Measurements from ENCODE around the gene VGLL4.

VGLL4 gene

DNA sequence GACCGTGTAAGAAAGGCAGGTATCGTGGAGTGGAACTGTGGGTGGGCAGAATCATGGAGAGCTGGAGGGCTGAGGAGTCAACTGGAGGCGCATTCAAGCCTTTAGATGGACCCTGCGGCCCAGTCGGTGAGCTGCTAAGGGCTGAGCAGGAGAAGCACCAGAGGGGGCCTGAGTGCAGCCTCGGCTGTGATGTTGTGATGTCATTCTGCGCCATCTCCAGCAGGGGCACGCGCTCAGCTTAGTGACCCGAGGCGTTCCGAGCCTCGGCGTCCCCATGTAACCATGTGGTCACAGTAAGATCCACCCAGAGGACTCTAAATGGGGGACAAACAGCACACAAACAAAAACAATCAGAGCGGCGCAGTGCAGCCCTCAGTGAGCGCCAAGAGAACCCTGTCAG, 76.8 kb downstream of the VGLL4 start:
- FAIRE-seq (no peak), DNase-seq (ENCODE audit: insufficient read length, low spot score) (no peak)

DNA sequence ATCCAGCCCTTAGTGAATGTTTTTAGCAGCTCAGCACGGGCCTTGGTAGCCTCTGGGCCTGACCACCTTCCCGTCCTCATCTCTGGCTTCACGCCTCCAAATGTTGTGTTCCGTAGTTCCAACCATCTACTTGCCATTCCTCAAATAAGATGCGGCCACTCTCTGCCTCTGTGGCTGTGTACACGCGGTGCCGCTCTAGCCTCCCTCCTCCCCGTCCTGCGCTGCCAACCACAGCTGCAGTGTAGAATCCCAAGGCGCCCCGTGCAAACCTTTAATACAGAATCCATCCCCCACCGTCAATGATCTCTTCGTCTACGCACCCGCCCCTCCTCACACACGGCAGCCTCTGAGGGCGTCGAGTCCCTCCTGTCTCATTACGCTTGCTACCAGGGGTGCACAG, 77.2 kb downstream of the VGLL4 start:
- DNase-seq (ENCODE audit: insufficient read length, low spot score) (no peak), FAIRE-seq (no peak)

DNA sequence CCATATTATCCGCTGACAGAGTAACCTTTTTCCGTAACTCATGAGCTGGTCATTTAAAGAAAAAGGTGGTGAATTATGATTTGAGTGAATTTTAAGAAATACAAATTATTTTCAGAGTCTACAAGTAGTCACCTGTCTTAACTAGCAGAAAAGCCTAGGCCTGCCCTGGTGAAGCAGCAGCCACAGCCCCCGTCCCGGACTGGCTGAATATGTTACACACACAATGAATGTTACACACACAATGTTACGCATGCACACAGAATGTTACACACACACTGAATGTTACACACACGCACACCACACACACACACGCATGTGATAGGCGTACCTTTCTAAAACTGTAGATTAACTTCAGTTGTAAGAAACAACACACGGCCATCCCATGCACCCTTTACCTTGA, 77.8 kb downstream of the VGLL4 start:
- DNase-seq (ENCODE audit: insufficient read length, low spot score) (no peak), FAIRE-seq (no peak)

DNA sequence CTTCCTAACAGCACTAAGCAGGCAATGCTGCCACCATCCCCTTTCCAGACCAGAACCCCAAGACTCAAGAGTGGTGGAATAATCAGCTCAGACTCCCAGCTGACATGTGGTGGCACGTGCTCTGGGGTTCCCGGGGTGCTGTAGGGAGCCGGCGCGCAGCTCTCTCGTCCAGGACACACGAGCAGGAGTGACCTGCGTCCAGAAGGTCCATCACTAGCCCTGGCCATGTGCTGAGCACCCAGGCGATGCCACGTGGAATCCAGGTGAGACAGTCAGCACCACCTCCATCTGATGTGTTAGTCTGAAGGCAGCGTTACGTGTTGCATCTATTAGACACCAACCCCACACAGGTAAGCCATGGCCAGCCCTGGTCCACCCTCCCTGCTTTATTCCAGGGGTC, 78.2 kb downstream of the VGLL4 start:
- no peak for DNase-seq (ENCODE audit: insufficient read length, low spot score)
- FAIRE-seq: no peak

DNA sequence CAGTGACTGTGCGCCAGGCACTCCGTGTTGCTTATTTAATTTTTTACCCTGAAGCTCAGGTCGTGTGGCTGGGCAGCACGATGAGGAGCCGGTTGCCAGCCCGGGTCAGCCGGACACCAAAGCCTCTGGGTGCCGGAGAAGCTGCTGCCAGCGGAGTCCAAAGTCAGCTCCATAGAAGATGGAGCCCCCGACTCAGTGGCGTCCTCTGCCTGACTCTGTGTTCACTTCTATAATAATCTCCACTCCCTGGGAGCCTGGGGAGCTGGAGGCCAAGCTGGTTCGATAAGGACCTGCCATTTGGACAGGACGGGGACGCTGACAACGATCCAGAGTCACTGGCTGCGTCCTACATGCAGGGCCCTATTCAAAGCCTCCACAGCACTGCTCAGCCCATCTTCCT, 78.6 kb downstream of the VGLL4 start:
- DNase-seq (ENCODE audit: insufficient read length, low spot score) (no peak), FAIRE-seq (no peak)

DNA sequence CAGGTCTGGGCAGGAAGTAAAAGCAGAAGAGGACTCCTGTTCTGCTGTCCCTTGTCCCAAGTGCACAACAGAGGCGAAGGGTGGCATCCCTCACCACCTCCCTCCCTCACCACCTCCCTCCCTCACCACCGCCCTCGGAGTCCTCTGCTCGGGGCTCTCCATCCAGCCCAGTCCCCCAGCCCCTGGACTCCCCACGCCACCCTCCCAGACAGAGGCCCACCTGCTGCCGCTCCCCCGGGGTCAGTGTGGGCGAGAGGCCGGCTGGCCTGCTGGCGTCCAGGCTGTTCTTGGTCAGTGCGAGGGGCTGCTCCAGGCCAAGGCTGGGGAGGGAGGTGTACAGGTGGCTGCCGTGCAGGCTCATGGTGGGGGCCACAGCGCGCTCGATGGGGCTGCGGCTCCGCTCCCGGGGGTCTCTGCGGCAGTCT, 79.1 kb downstream of the VGLL4 start:
- DNase-seq (ENCODE audit: insufficient read length, low spot score): no peak
- FAIRE-seq: no peak

DNA sequence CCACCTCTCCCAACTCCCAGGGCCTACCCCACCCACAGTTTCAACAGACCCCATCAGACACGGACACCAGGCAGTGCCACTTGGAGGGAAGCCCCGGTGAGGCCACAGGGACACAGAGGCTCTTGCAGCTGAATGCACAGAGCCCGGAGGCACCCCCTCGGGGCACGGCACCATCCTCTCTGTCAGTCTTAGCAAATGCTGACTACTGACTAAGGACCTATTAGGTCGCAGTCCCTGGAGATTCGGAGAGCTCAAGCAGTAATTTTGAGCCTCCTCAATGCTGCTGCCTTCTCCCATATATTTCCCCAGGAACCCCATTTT, 79.9 kb downstream of the VGLL4 start:
- FAIRE-seq (no peak), DNase-seq (ENCODE audit: insufficient read length, low spot score) (no peak)

DNA sequence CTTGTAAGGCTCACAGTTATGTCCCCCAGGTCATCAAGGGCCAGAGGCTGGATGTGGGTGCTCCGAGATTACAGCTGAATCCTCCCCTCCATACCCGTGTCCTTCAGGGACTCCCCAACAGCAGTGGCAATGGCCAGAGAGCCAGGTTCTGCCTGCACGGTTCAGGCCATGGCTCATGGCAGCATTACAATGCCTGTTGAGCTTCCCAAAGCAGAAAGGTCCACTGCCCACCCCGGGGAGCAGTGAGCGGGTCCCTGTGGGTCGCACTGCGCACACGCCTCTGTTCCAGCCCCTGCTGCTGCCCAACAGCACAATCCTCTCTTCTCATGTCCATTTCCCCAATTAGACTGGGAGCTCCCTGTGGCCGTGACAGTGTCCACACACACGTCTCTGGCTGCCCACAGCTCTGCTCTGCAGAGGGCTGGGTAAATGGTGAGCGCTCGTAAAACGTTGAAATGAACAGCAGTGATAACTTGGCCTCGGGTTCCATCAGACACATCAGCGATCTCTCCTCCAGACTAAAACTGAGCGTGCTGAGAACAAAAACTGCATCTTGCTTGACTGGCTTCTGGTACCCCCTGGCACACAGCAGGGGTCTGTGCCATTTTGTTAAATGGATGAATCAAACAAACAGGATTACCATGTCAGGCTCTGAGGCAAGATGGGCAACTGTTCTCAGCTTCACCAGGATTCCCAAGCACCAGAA, 80.4 kb downstream of the VGLL4 start:
- DNase-seq (ENCODE audit: insufficient read length, low spot score) (no peak), FAIRE-seq (no peak)

DNA sequence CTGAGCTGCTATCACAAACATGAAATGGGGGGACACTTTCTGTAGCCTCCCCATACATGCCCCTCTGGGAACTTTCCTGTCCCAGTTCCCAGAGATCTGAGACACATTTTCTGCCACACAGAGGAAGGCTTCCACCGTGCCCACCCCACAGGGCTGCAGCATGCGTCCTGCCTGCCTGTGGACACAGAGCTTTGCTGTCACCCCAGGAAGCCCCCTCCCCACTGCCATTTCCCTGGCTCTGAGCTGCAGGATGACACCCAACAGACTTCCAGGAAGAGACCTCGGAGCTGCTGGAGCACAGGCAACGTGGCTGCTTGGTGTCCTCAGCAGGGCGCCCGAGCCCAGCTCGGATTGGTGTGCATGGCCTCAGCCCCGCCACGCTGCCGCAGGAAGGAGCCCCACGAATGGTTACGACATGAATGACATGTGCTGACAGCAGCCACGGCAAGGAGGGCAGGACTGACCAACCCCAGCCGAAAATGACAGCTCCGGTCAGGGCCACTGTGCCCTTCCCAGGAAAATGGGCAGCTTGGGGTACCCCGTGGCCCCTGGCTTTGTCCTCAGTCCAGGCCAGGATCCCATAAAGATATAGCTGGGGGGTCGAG, 81.3 kb downstream of the VGLL4 start:
- DNase-seq (ENCODE audit: insufficient read length, low spot score) (no peak), FAIRE-seq (no peak)

DNA sequence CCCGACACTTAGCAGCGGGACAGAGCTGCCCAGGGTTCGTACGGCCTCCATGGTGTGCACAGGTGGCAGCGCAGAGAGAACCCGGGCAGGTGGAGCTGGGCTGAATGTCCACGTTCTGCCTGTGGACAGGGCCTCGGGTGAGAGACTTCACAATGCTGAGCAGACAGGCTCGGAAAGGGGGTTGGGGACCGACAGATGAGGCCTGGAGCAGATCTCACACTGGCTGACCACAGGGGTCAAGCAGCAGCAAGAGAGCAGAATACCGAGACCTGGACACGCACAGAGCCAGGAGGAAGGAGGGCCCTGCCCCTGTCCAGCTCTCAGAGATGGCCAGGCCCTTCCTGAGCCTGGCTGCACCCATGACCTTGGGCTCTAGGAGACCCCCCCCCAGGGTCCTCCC, 83.0 kb downstream of the VGLL4 start:
- DNase-seq (ENCODE audit: insufficient read length, low spot score) (no peak), FAIRE-seq (no peak)

DNA sequence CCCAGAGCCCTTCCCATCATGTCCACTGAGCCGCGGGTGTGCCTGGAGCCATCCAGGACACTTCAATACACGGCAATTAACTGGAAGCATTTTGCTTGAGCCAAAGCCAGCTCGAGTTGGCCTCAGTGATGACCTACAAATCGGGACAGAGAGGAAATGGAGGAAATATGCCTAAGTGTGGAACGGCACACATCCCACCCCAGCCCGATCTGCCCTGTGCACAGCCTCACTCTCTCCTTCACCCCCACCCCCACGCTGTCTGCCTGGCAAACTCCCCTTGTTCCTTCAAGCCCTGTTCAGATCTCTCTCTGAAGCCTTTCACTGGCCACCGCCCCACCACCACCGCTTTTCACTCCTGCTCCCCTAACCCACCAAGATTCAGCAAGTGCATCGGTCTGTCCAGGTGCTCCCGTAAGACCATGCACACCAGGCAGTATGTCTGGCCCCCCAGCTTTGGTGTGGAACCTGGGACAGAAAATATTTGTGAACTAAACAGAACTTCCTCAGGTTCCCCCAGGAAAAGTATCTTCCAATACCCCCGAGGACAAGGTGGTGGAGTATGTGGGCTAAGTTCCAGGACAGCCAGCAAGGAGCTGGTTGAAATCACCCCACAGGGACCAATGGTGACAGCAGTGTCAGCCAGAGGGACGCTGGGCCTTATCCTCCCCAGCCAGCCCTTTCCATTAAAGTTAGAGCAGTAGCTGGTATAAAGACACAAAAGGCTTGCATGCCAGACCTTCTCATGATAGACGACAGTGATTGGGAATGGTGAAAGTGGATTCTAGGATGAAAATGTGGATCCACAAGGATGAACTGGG, 83.7 kb downstream of the VGLL4 start:
- DNase-seq (ENCODE audit: insufficient read length, low spot score): no peak
- no peak for FAIRE-seq

DNA sequence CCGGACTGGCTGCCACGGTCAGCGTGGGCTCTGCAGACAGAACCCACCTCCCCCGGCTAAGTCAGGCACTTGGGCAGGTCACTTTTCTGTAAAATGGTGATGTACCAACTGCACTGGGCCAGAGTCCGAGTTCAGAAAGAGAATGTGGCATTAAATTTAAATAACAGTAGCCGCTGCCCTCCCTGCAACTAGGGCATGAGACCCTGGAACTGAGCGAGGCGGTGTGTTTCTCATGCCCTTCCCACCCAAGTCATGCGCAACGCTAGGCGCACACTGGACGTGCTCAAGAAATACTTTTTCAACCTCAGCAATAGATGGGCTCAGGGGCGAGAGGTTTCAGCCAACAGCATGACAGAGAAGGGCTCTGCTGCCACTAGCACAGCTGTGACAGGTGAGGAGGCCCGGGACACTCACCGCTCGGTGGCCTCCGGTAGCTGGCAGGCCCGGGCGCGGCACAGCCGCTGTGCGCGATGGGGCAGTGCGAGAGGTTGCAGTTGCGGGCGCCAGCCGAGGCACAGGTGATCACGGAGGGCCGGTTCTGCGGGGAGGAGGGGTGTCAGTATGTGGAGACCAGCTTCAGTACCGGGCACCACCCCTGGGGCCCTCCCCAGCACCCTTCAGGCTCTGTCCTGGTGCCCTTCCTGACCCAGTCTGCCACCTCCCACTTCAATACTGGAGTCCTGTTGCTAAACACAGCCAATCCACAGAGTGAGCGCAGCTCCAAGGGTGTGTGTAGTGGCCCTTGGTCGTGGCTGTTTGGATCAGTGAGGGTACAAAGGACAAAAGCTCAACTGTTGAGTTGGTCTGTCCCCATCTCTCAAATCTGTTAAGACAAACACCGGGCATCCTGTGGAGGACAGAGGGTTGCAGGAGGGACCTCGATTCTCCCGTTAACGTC, 84.5 kb downstream of the VGLL4 start:
- no peak for DNase-seq (ENCODE audit: insufficient read length, low spot score)
- FAIRE-seq: no peak

DNA sequence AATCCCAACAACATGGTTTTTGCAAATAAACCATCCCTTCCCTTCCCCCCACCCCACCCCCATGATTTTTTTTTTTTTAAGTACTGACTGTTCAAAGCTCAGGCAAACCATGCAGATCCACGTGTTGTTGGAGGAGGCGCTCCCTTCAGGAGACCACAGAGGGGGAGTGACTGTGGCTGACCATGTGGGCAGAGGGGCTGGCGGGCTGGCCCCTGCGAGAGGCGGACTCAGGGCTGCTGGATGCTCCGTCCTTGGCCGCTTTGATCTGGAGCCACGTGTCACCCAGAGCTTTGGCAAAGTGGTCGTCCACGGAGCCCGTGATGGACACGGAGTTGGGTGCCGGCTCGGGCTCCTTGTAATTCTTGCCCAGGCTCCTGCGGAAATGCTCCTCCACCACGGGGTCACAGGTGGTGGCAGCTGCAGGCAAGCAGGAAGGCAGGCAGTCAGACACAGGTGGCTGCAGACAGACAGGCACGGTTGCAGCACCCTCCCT, 85.3 kb downstream of the VGLL4 start:
- DNase-seq (ENCODE audit: insufficient read length, low spot score): no peak
- FAIRE-seq: no peak

DNA sequence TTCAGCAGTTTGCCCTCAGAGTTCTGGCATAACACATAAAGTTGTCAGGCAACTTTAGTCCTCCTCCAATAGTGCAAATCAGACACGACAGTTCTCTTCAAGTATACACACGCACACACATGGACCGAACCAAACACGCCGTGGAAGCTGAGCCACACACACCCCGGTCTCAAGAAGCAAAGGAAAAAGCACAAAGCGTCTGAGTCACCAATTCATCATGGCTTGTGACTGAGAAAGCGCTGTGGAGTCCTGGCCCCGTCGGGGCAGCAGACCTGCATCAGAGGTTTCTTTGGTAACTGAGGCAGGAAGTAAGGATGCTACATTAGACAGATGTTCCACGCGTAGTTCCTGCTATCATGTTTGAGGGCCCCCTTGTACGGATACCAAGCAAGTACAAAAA, 85.7 kb downstream of the VGLL4 start:
- no peak for FAIRE-seq
- no peak for DNase-seq (ENCODE audit: insufficient read length, low spot score)

DNA sequence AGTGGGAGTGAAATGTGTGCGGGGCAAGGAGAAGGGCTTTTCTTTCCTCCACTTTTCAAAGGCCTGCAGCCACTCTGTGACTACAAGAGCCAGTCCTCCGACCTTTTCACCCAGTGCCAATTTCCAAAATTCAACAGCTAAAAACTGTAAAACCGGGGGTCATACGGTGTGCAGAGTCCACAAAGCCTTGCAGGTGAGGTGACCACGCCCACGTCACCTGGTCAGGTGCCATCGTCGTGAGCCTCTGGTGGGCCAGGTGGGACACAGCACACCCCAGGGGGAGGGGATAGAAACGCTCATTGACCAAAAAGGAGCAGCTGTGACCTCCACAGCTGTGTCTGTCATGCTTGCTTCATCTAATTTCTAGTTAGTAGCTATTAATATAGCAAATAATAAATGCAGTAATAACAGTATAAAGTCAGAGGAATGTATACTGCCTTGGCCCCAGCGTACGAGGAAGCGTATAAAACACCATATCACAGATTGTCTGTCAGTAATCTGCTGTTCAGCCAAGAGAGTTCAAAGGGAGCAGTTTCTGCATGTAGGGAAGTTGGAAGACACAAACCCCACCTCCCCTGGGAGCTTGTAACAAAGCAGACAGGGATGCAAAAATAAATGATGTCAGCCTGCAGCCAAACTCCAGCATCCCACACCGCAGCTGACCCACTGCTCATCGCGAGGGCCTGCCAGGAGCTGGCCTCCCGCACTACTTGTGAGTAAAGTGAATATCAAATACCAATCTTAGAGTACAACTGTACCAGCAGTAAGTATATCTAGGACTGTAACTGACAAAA, 86.7 kb downstream of the VGLL4 start:
- FAIRE-seq (no peak), DNase-seq (ENCODE audit: insufficient read length, low spot score) (no peak)

DNA sequence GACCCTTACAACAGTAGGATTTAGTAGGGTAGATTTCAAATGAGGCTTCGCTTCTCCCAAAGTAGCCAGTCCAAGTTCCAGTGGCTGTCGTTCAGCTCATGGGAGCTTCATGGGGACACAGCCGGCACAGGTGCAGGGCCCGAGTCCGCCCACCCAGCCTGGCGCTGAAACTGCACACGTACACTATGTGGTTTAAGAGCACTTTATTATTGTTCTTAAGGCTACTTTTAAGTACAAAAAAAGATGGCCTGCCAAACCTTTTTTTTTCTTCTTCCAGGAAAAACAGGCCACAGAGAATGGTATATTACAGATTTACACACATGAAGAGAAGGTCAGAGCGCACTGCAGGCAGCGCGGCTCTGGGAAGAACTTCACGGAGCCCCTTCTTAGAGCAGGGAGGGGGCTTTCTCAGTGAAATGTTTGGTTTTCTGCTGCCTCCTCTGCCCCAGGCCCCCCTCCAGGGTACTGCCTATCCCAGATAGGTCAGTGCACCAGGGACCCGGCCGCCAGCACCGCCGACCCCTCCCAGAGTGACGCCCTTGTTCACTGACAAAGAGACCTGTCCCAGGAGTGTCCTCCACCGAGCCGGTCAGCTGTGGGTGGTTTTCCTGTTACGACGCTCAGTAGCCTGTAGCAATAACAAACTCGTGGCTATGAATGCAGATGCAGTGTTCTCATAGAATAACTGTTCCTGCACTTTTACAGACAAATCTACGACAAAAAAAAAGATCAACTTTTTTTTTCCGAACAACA, 87.7 kb downstream of the VGLL4 start:
- FAIRE-seq (no peak), DNase-seq (ENCODE audit: insufficient read length, low spot score) (no peak)

DNA sequence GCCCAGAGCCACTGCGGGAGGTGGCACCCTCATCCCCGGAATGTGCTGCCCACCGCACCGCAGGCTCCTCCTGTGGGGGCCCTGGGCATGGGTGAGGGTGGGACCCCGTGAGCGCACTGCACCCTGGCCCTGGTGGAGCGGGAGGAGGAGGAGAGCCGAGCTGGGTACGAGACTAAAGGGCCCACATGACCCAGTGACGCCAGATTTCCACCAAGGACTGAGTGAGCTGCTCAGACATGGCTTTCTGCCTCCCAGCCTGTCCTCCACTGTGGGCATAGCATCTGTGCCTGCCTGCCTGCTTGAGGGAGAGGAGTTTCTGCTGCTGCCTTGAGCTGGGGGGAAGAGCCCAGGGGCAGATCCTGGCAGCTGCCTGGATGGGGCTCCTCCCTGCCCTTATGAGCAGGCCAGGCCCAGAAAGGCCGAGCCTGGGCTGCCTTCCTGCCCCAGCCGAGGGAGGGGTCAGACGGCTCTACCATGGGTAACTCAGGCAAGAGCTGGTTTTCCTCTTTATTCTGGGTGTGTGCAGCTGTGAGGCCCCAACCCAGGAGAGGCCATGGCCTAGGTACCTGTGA, 88.4 kb downstream of the VGLL4 start:
- FAIRE-seq (no peak), DNase-seq (ENCODE audit: insufficient read length, low spot score) (no peak)

DNA sequence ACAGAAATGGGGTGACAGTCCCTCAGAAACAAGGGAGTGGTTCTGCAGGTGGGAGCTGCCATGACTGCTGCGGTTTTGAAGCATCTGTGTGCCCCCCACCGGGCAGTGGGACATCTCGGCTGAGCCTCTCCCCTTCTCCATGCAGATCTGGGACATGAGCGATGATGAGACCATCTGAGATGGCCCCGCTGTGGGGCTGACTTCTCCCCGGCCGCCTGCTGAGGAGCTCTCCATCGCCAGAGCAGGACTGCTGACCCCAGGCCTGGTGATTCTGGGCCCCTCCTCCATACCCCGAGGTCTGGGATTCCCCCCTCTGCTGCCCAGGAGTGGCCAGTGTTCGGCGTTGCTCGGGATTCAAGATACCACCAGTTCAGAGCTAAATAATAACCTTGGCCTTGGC, 89.0 kb downstream of the VGLL4 start:
- FAIRE-seq: no peak
- DNase-seq (ENCODE audit: insufficient read length, low spot score): no peak

DNA sequence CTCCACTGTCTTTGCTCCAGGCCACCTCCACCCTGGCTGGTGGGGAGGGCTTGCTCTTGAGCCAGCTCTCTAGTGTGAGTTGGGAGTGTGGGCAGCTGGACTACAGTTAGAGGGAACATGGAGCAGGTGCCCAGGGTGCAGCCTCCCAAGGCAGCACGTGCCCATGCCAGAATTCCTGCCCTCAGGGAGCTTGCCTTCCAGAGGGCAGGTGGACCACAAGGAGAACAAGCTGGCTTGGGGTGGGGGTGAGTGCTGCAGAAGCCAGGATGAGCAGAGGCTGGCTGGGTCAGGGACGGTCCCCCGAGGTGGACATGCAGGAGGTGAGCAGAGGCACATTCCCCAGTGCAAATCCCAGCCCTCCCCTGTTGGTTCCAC, 89.5 kb downstream of the VGLL4 start:
- DNase-seq (ENCODE audit: insufficient read length, low spot score): no peak
- no peak for FAIRE-seq

All from GM19239 (cell line).